Lung (tissue), 12 donors: ENCODE results near the gene AK6. TPM values are rescaled to one million over a fixed set of nuclear protein-coding genes. Genes with fewer than 3 reads are reported as not detected.

Experiments
- ATAC-seq: fragments of 200-7000 bp; cut with Tn5 transposase; one replicate; pipeline ENCODE4 v1.9.1; 2020; ENCODE audit warnings: moderate number of reproducible peaks; ENCODE audit not compliant: insufficient read depth, low FRiP score
- DNase-seq, 3 donors: peaks; one replicate each; pipeline ENCODE4 v3.0.0-alpha.2; 2013 to 2017
- H3K27ac ChIP-seq, 2 donors: one replicate each; pipeline ENCODE4 v1.5.1; 2013; ENCODE audit warnings: mild to moderate bottlenecking in 2 of 2, moderate library complexity in 2 of 2, control low read depth in 1 of 2, inconsistent platforms in 1 of 2, low read depth in 1 of 2, low read length in 1 of 2
- H3K27me3 ChIP-seq, 3 donors: one replicate each; pipeline ENCODE4 v1.5.1; 2013; ENCODE audit warnings: low read length in 2 of 3; ENCODE audit not compliant: control insufficient read depth in 3 of 3, insufficient read depth in 3 of 3
- H3K36me3 ChIP-seq, 4 donors: one replicate each; pipeline ENCODE4 v1.5.1; 2013; ENCODE audit warnings: low read length in 4 of 4, mild to moderate bottlenecking in 1 of 4, moderate library complexity in 1 of 4; ENCODE audit not compliant: control insufficient read depth in 4 of 4, insufficient read depth in 4 of 4
- H3K4me1 ChIP-seq, 5 donors: one replicate each; pipeline ENCODE4 v1.5.1; 2013; ENCODE audit warnings: low read length in 5 of 5, mild to moderate bottlenecking in 2 of 5, moderate library complexity in 1 of 5; ENCODE audit not compliant: control insufficient read depth in 5 of 5, insufficient read depth in 5 of 5
- H3K4me3 ChIP-seq: one replicate; pipeline ENCODE4 v1.5.1; 2013; ENCODE audit warnings: mild to moderate bottlenecking, control low read depth, moderate library complexity
- H3K9ac ChIP-seq, 2 donors: one replicate each; pipeline ENCODE4 v1.5.1; 2013; ENCODE audit warnings: low read length in 2 of 2, control low read depth in 1 of 2; ENCODE audit not compliant: insufficient read depth in 1 of 2
- H3K9me3 ChIP-seq, 4 donors: one replicate each; pipeline ENCODE4 v1.5.1; 2013; ENCODE audit warnings: low read length in 3 of 4, mild to moderate bottlenecking in 1 of 4, moderate library complexity in 1 of 4; ENCODE audit not compliant: control insufficient read depth in 4 of 4, insufficient read depth in 3 of 4
- WGBS, 2 donors: extraction: QIAGEN DNeasy Blood & Tissue Kit; methylation state at CpG; one replicate each; pipeline ENCODE4 v1.1.7; 2013; 5-methylcytosine and 5-hydroxymethylcytosine counted together
- polyA plus RNA-seq, 2 donors: library from polyadenylated mRNA; stranded (reverse); fragments of 200-250 nt; gene quantifications; one replicate each; pipeline ENCODE4 v1.2.1, GENCODE V29; 2013
- total RNA-seq, 2 donors: library from RNA; depleted of rRNA in 1 of 2; stranded (reverse); fragments of >200 nt in 1 of 2; gene quantifications; one replicate each; pipeline ENCODE4 v1.2.1, GENCODE V29; 2014 to 2021
- TF ChIP-seq, protein P1 (sequence below): IDR thresholded peaks from 2 replicates; pipeline ENCODE4 v1.5.1; 2012; ENCODE audit warnings: mild to moderate bottlenecking; ENCODE audit errors: control extremely low read depth, extremely low read depth
- donor health status: control.
- donor health status: control.
- donor health status: Bipolar disorder and iron deficiency.
- donor health status: healthy.
- donor health status: DM: yes; HTN: yes; CAD: no.

The AK6 gene
- total and polyA plus RNA-seq, 4 donors: 20.6 to 38.0 (median 33.7) TPM

- TF ChIP-seq, protein P1, sequence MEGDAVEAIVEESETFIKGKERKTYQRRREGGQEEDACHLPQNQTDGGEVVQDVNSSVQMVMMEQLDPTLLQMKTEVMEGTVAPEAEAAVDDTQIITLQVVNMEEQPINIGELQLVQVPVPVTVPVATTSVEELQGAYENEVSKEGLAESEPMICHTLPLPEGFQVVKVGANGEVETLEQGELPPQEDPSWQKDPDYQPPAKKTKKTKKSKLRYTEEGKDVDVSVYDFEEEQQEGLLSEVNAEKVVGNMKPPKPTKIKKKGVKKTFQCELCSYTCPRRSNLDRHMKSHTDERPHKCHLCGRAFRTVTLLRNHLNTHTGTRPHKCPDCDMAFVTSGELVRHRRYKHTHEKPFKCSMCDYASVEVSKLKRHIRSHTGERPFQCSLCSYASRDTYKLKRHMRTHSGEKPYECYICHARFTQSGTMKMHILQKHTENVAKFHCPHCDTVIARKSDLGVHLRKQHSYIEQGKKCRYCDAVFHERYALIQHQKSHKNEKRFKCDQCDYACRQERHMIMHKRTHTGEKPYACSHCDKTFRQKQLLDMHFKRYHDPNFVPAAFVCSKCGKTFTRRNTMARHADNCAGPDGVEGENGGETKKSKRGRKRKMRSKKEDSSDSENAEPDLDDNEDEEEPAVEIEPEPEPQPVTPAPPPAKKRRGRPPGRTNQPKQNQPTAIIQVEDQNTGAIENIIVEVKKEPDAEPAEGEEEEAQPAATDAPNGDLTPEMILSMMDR: no peak
- no peak for DNase-seq
- H3K4me3 ChIP-seq: no peak overlapping the region
- H3K4me1 ChIP-seq: no peaks in the 10 kb centered on the region
- peaks cover 0 to 13% (median 4%) of the 10 kb centered on the region in 4 donors for H3K36me3 ChIP-seq
- no peak for ATAC-seq
- H3K9ac ChIP-seq: no peak overlapping the region
- no peaks in the 10 kb centered on the region for H3K27me3 ChIP-seq
- no peaks in the 10 kb centered on the region for H3K9me3 ChIP-seq
- WGBS, 2 donors: 40 to 51% methylated on average over 5 of the region's 5 CpGs
- H3K27ac ChIP-seq: no peak overlapping the region
These were observed 56.7 kb downstream of the AK6 start for GRCh38 chr5:69312459-69313160.

DNA sequence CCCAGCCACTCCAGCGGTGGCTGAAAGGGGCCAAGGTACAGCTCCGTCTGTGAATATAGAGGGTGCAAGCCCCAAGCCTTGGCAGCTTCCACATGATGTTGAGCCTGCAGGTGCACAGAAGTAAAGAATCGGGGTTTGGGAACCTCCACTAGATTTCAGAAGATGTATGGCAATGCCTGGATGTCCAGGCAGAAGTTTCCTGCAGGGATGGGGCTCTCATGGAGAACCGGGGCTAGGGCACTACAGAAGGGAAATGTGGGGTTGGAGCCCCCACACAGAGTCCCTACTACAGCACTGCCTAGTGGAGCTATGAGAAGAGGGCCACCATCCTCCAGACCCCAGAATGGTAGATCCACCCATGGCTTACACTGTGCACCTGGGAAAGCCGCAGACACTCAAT lies 59.9 kb downstream of the AK6 start:
- Histone ChIP-seq H3K9ac (no peak overlapping the region), H3K36me3 (peaks cover 0 to 11% (median 5%) of the 10 kb centered on the region in 4 donors), H3K9me3 (peaks cover 0 to 1% (median 0%) of the 10 kb centered on the region in 4 donors), H3K27ac (no peak overlapping the region), H3K4me3 (no peak overlapping the region), H3K27me3 (no peaks in the 10 kb centered on the region), H3K4me1 (no peaks in the 10 kb centered on the region)
- DNase-seq: no peak
- WGBS, 2 donors: 97 to 99% methylated on average over 5 of the region's 5 CpGs
- no peak for ATAC-seq
- TF ChIP-seq, protein P1: no peak

GRCh38 chr5:69308046-69308553 lies 61.2 kb downstream of the AK6 start:
- TF ChIP-seq, protein P1: no peak
- H3K36me3 ChIP-seq: peaks cover 0 to 4% (median 2%) of the 10 kb centered on the region in 4 donors
- 71 to 74% methylated on average over 3 of the region's 3 CpGs for WGBS, 2 donors
- H3K4me3 ChIP-seq: no peak overlapping the region
- no peaks in the 10 kb centered on the region for H3K27me3 ChIP-seq
- H3K9ac ChIP-seq: no peak overlapping the region
- no peak overlapping the region for H3K27ac ChIP-seq
- ATAC-seq: no peak
- H3K4me1 ChIP-seq: no peaks in the 10 kb centered on the region
- DNase-seq: no peak
- peaks cover 0 to 1% (median 0%) of the 10 kb centered on the region in 4 donors for H3K9me3 ChIP-seq
